HL-60/S4 treated with retinoic acid at 250 ng/mL for 4 days and 3 days (cell line): ENCODE results near the gene GUCY2D.
"Not testable (repeated sequence)": the region's sequence is repeated elsewhere in the genome, so short reads cannot be mapped to it uniquely, and the experiment has no call there.

Experiments
- in situ Hi-C: fragments of 300-500 bp; cut with MboI; formaldehyde crosslinking; loops from 2 replicates; pipeline ENCODE4 v1.7.0; 2022; ENCODE audit warnings: low sequenced_read_pairs

Gene GUCY2D

DNA sequence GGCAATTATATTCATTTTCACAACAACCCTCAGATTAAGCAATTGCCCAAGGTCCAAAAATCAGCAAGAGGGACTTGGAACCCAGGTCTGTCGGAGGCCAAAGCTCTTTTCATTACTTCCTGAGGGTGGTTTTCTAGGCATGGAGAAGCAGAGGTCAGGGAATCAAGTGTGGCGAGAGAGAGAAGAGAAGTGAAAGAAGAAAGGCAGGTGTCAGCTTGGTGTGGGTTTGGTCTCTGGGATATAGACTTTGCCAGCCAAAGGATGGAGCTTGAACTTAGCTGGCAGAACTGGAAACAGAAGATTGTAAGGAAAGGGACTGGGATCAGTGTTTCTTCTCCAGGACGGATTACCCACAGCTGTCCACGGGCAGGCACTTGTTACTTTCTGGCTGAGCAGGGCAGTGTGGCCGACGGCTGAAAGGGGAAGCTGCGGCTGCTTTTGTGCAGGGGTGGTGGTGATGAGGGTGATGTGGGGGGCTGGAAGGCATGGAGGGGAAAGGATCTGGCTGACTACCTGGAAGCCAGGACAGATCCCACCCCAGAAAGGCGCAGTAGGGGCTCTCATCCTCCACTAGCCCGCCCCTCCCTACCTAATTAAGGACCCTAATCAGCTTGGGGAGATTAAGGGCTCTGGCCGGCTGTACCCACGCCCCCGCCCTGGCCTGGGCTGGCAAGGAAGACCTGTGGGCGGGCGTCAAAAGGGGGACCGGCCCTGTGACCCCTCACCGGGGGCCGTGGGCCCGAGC is at the start of gene GUCY2D:
Gene GUCY2D (plus strand): TSS at position 640 of the 745 bp plus-strand sequence. CDS start 433 bp downstream, outside the sequence.
- in situ Hi-C loops, result no loop called here

DNA sequence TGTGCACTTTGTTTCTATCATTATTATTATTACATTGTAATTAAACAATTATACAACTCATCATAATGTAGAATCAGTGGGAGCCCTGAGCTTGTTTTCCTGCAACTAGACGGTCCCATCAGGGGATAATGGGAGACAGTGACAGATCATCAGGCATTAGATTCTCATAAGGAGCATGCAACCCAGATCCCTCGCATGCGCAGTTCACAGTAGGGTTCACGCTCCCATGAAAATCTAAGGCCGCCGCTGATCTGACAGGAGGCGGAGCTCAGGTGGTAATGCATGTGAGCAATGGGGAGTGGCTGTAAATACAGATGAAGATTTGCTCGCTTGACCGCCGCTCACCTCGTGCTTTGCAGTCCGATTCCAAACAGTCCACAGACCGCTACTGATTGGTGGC is 49.1 kb upstream of the GUCY2D start:
- in situ Hi-C loops, result not testable (repeated sequence)

DNA sequence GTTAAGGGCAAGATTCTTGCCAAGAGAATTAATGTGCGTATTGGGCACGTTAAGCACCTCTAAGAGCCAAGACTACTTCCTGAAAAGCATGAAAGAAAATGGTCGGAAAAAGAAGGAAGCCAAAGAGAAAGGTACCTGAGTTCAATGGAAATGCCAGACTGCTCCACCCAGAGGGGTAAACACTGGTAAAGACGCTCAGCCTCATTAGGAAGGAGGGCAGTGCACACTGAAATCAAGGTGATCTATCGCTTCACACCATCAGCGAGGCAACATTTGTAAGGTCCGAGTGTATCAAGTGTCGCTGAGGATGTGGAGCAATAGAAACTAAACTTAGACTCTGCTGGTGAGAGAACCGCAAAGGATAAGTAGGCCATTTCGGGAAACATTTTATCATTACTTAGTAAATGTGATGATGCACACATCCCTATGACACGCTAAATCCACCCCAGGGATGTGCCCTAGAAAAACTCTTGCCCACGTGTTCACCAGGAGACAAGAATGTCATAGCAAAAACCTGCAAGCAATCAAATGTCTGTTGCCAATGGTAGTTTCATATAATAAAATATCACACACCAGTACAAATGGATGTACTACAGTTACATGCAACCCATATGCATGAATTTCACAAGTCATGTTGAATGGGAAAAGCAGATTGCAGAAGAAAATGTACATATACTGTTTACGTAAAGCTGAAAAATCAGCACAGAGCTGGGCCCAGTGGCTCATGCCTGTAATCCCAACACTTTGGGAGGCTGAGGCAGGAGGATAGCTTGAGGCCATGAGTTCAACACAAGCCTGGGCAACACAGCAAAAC is 46.8 kb upstream of the GUCY2D start:
- in situ Hi-C loops, result no loop called here

DNA sequence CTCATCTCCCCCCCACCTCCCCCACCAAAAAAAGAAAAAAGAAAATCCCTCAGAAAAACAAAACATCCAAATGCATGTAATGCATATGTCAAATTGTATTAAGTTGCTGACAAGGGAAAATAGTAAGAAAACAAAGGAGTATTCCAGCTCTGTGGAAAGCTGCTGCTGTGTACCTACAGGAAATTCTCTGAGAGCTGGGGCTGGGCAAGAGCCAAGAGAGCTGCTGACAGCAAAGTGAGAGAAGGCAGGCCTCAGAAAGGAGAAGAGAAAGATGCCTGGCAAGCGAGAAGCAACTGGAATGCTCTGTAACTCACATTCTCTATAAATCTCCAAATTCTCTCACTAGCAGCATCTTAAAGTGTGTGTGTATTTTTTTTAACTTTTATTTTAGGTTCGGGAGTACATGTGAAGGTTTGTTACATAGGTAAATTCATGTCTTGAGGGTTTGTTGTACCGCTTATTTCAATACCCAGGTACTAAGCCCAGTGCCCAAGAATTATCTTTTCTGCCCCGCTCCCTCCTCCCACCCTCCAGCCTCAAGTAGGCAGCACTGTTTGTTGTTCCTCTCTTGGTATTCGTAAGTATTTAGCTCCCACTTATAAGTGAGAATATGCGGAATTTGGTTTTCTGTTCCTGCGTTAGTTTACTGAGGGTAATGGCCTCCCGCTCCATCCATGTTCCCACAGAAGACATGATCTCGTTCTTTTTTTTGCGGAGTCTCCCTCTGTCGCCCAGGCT is 46.0 kb upstream of the GUCY2D start:
- in situ Hi-C loops, result no loop called here

DNA sequence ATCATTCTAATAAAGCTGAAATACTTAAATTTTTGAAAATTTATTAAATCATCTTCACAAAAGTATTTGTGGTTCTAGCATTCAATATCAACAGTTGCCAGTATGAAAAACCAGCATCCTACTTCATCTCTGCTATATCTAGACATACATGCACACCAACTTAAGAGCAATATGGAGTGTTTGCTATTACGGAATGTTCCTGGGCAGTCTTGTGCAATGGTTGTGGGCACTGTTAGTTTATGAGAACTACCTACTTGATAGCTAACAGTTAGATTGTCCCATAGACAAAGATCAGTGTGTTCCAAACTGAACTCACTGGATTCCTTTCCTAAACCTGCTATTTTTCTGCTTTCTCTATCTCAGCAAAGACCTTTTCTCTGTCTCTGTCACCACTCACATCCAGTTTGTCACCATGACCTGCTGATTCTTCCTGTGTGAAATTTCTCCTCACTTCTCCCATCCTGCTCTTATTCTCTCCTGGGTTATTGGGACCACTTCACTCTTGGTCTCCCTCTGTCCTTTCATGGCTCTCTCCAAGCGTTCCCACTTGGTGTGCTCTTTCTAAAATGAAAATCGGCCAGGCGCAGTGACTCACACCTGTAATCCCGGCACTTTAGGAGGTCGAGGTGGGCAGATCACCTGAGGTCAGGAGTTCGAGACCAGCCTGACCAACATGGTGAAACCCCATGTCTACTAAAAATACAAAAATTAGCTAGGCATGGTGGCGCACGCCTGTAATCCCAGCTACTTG is 42.7 kb upstream of the GUCY2D start:
- in situ Hi-C loops, result no loop called here

DNA sequence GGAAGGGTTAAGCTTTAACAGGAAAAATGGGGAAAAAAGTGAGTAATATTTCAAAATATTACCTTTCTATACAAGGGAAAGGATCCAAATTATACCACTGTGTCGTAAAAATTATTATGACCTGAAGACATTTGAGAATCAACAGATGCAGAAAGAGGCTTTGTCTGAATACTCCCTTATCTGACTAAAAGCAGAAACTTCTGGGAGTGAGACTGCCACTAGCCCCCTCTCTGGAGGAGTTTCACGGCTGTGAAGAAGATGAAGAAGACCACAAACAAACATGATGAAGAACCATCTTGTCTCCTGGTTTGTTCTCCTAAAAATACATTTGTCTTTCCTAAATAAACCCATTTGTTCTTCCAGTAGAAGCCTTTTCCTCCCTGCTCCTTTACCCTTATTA is 41.0 kb upstream of the GUCY2D start:
- in situ Hi-C loops, result no loop called here

DNA sequence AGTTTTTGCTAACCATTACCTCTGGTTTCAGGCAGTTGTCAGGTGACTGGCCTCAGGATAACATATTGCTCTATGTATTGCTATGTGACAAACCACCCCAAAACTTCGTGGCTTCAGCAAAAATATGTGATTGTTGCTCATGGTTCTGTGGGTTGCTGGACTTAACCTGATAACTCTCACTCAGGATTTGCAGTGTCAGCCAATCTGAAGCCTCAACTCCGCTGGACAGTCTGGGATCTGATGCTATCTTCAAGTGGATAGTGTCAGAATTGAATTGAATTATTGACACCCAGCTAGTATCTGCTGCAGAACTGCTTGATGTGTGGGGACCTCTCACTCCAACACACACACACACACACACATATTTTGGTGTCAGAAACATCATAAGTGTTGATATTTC is 34.7 kb upstream of the GUCY2D start:
- in situ Hi-C loops, result no loop called here

DNA sequence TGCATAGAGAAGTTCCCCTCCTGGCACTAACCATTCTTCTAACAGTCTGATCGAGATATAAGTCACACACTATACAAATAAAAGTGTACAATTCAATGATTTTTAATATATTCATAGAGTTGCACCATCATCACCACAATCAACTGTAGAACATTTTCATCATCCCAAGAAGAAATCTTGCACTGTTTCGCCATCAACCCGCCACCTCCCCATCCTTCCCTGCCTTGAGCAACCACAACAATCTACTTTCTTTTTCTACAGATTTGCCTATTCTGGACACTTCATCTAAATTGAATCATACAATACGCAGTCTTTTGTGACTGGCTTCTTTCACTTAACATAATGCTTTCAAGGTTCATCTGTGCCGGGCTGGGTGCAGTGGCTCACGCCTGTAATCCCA is 33.0 kb upstream of the GUCY2D start:
- in situ Hi-C loops, result no loop called here

DNA sequence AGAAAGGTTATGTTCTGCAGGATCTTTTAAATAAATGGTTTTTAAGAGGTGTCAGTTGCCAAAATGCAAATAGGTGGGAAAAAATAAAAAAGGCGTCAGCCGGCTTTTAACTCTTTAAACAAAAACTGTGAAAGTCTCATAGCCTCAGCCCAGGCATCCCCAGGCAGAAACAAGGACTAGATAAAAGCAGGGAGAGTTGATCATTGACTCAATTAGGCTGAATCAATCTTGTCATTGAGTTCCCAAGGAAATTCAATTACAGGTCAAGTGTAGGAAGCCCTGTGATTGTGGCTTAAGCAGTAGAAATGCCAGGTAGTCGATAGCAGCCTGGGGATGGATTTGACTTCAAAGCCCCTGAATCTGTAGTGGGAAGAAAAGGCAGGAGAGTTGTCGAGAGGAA is 30.8 kb upstream of the GUCY2D start:
- in situ Hi-C loops, result no loop called here

DNA sequence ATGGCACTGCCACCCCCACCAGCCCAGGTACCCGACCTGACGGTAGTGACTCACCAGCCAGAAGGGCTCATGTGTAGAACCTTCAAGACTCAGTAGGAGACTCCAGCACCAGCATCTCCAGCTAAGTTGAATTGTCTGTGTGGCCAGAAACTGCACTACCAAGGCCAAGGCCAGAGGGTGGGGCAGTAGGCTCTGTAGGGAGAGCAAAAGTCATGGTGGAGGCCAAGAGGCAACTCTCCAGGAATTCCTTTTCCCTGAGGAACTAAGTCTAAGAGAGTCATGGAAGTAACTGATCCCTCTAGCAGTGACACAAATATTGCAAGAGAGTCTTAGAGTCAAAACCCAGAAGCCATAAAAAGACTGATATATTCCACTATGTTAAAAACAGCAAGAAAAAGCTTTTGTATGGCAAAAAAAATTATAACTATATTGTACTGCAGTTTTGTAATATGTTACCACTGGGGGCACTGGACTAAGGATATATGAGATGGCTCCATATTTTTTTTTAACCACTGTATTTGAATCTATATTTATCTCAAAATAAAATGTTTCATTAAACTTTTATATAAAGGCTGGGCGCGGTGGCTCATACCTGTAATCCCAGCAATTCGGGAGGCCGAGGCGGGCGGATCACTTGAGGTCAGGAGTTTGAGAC is 30.2 kb upstream of the GUCY2D start:
- in situ Hi-C loops, result no loop called here

DNA sequence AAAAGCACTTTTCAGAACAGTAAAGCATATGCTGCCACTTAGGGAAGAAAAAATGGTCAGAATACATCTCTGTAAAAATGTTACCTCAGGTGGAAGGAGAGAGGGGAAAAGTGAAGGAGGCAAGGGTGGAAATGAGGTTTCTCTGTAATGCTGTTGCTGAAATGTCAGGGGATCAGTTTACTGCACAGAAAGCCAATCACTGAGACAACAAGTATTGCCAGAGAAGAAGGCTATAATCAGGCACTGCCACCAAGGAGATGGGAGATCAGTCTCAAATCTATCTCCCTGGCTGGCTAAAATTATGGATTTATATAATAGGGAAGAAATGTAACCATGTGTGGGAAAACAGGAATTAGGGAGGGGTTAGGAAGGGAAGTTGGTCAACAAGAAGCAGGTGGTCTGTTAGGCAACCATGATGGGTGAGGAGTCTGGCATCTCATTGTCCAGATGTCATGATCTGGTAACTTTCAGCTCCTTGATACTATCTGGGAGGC is 27.7 kb upstream of the GUCY2D start:
- in situ Hi-C loops, result no loop called here

DNA sequence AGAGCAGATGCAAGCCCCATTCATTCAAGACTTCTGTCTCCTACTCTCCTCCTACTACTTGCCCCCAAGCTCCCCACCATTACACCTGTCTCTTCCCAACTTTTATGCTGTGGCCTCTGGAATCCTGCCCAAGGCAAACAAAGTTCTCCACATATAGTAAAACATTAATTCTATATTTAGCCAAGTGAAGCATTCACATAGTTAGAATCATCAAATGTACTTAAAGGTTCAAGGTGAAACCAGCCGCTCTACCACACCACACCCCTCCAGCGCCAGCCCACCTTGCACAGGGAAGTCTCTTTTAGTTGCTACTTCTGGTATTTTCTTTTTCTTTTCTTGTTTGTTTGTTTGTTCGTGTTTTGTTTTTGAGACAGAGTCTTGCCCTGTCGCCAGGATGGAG is 25.4 kb upstream of the GUCY2D start:
- in situ Hi-C loops, result no loop called here

DNA sequence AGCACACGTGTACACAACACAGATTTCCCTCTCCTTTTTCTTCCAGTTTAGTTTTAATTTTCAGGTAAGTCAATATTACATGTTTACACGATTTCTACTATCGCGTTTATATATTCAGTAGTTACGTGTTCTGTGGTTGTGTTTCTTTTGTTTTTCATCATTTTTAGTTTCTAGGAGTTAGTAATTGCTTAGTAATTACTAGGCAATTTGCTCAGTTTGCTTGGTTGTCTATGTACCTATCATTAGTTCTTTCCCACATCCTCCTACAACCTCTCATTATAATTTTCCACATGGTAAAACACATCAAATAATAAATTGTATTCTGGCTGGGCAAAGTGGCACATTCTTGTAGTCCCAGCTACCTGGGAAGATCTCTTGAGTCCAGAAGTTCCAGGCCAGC is 24.6 kb upstream of the GUCY2D start:
- in situ Hi-C loops, result no loop called here

DNA sequence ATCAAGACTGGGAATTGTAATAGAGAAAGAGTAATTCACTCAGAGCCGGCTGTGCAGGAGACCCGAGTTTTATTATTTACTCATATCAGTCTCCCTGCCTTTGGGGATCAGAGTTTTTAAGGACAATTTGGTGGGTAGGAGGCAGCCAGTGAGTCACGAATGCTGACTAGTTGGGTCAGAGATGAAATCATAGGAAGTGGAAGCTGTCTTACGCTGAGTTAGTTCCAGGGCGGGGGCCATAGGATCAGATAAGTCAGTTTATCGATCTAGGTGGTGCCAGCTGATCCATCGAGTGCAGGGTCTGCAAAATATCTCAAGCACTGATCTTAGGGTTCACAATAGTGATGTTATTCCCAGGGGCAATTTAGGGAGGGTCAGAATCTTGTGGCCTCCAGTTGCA is 20.2 kb upstream of the GUCY2D start:
- in situ Hi-C loops, result no loop called here

DNA sequence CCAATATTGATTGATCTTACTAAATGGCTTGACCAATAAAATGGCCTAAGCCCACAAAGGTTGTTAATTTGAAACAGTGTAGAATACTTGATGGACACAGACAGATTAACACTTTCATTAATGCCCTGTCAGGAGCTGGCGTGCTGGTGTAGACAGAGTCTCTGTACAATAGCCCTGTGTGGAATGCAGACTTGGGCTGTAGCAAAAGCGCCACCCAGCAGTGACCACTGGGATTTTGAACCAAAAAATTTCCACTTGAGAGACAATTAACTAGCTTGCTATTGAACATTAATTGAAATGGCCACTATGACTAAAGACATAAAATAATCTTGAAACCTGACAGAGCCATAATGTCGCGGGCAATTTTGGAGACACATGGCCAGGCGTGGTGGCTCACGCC is 19.7 kb upstream of the GUCY2D start:
- in situ Hi-C loops, result no loop called here

DNA sequence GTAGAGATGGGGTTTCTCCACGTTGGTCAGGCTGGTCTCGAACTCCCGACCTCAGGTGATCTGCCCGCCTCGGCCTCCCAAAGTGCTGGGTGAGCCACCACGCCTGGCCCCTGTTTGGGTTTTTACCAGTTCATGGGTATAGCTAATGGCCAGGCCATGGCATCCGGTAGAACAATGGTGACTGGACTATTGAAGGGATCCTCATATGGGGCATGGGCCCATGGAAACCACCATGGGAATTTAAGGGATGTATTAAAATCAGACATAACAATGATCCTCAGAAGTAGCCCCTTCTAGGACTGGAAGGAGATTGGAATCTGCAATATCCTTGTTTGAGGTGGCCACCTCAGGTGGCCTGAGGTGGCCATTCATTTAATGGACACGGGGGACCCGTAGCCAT is 17.5 kb upstream of the GUCY2D start:
- in situ Hi-C loops, result no loop called here

DNA sequence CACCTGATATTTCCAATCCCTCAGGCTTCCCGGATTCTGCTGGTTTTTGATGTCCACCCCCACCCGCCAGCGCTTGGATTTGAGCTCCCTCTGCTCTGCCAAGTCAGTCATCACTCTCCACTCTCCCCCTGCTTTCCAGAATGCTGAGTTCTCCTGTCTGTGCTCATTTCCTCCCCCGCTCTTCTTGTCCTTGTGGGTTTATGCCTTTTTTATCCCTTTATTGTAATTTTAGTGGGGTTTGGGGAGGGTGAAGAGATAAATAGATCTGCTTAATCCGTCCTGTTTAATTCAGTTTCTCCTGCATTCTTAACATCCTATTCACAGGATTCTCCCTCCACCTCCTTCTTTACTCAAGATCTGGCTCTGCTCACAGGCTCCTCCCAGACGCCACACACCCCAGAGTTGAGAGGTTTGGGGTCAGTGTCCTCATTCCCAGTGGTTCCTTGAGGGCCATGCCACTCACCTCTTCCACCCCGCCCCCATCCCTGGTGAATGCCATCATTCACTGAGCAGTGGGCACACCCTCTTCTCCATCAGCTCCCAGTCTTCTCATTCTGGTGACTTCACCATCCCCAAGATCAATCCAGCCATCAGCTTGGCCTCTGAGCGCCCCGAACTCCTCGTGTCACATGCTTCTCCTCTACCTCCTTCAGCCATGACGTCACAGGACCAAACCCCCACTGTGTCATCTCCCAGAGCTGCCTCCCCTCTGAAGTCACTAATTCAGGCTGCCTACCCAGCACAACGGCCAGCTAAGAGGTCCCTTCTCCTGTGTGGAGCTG is 15.1 kb upstream of the GUCY2D start:
- in situ Hi-C loops, result no loop called here

DNA sequence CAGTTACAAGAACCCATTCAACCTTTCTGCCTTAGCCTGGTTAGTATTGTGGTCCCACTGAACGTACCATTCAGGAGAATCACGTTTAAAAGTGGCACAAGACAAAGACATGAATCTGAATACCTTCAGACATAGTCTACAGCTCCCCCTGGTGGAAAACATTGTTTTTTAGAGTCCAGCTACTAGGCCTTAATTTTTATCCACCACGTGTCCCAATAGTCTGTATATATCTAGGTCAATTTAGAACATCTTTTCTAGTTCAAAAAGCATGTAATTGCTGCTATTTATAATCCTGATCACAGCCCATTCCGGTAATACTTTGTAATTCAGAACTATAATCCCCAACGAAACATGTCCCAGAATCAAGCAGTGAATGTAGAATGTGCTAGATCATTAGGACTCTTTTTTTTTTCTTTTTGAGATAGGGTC is 13.7 kb upstream of the GUCY2D start:
- in situ Hi-C loops, result no loop called here
